Esophagus squamous epithelium (tissue), 4 donors: ENCODE measurements around the gene TAS2R60.

Experiments
- CTCF ChIP-seq, 6 experiments: fragments of 450-650 bp in 4 of 6; fragments of 200-600 bp in 2 of 6; sonication (generic) in 2 of 6; IDR thresholded peaks; one replicate each; pipeline ENCODE4 v1.5.1; 2016 to 2019; ENCODE audit warnings: antibody characterized with exemption in 6 of 6, mild to moderate bottlenecking in 4 of 6, moderate library complexity in 4 of 6
- POLR2A ChIP-seq, 4 donors: fragments of 450-650 bp; IDR thresholded peaks; one replicate each; pipeline ENCODE4 v1.6.1; 2017; ENCODE audit warnings: antibody characterized with exemption in 4 of 4, mild to moderate bottlenecking in 4 of 4, moderate library complexity in 3 of 4

DNA sequence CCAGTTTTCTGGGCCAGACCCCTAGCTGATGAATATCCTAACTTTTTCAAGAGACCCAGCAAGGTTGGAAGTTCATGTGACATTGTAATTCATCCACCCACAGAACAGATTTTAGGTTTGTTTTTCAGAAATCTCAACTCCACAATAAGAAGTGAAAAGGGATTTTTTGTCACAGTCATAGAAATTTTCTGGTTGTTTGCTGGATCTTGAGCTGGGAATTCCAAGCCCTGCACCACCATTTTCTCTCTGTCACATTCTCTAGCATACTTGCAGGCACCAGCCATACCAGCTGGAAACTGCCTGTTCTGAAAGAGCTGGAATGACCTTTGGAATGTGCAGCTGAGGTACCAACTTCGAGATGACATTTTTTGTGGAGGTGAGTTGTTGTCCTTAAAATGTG lies 8.5 kb downstream of the TAS2R60 start:
- no peak for TF ChIP-seq CTCF (IDR thresholded peaks at IDR 0.05)
- no peak for TF ChIP-seq POLR2A (IDR thresholded peaks at IDR 0.05)
